ENCODE data around the gene HSPG2. TPM values are rescaled to one million over a fixed set of nuclear protein-coding genes. Genes with fewer than 3 reads are reported as not detected.

HSPG2 gene
- total and polyA plus RNA-seq, 9 of the 15 experiments (the other 6 are each of a cell fraction or from before 2014, with no cell fraction given): 0.14 to 160 (median 15.7) TPM

GRCh38 chr1:21871943-21872342, 65.2 kb downstream of the HSPG2 start:
- no peak for DNase-seq (ENCODE audit: extremely low read depth in 1 of 4, low spot score in 3 of 4)
- no peak overlapping the region for H2AFZ ChIP-seq (ENCODE audit: low read depth, low read length)
- peaks cover 8 to 46% of the 10 kb centered on the region in 2 experiments; a peak in 4 of 5 replicates for H3K4me1 ChIP-seq (replicated peaks in 1 of 2; ENCODE audit: control insufficient read depth in 2 of 2, insufficient read depth in 2 of 2, low read length in 2 of 2)
- BruUV-seq (replicated peaks): no TSS peak
- H3K4me3 ChIP-seq: no peak overlapping the region
- H3K4me2 ChIP-seq (ENCODE audit: insufficient read depth, low read length): no peak overlapping the region
- H4K20me1 ChIP-seq (replicated peaks; ENCODE audit: control insufficient read depth, insufficient read depth, low read length): no peaks in the 10 kb centered on the region
- TF ChIP-seq CC2D1A (IDR thresholded peaks at IDR 0.05) (no peak), POLR2AphosphoS2 (IDR thresholded peaks at IDR 0.05; ENCODE audit: low read length) (no peak), KDM4B (IDR thresholded peaks at IDR 0.05; ENCODE audit: borderline replicate concordance in 2 of 2, low read depth in 1 of 2) (no peak), EZH2 (IDR thresholded peaks at IDR 0.05; ENCODE audit: borderline replicate concordance, low read depth, low read length) (no peak), POLR2H (tag; IDR thresholded peaks at IDR 0.05; ENCODE audit: low read depth) (no peak), DMBX1 (CRISPR knock-in tag; IDR thresholded peaks at IDR 0.05; ENCODE audit: borderline replicate concordance) (no peak), ETS2 (tag; IDR thresholded peaks at IDR 0.05; ENCODE audit: borderline replicate concordance, poor library complexity, severe bottlenecking) (no peak), ZFP1 (CRISPR knock-in tag; IDR thresholded peaks at IDR 0.05) (no peak)
- H3K27me3 ChIP-seq (ENCODE audit: control insufficient read depth in 2 of 2, insufficient read depth in 2 of 2, low read length in 2 of 2): no peaks in the 10 kb centered on the region
- peaks cover 82% of the 10 kb centered on the region; the same call in 2 of the 3 replicates for H3K36me3 ChIP-seq (ENCODE audit: control insufficient read depth, insufficient read depth, low read length)
- in situ Hi-C loops (cut with MboI) (no loop called here), intact Hi-C loops (cut with micrococcal nuclease) (no loop called here)
- no peaks in the 10 kb centered on the region for H3K9me3 ChIP-seq (replicated peaks; ENCODE audit: control insufficient read depth, insufficient read depth, low read depth, low read length)
- 79% methylated on average over 13 of the region's 13 CpGs for WGBS (ENCODE audit: insufficient coverage, low coverage, missing lambda C conversion rate)
- H3K9ac ChIP-seq (ENCODE audit: insufficient read depth in 1 of 2, low read depth in 2 of 2, low read length in 2 of 2): no peak overlapping the region; a peak in 1 of 4 replicates
- H3K9me1 ChIP-seq (ENCODE audit: control insufficient read depth, insufficient read depth, low read length): no peaks in the 10 kb centered on the region
- H3K79me2 ChIP-seq (ENCODE audit: control insufficient read depth, insufficient read depth, low read length): no peaks in the 10 kb centered on the region
- POLR2A ChIA-PET: interaction anchor here (0.7 kb wide), 1 partner anchor 9 kb away, joined by 3 read pairs; no protein-coding TSS in a partner anchor
- no peak for ATAC-seq
- CTCF ChIA-PET (ENCODE audit: low intra/inter-chr PET ratio): no interaction called here
- FAIRE-seq: peak; percentile 72
- H3K27ac ChIP-seq (ENCODE audit: extremely low read depth, low read depth, low read length): no peak overlapping the region
